22Rv1 (cell line): ENCODE data around the gene SERPINA5.

ENCODE experiments used
- ZFX ChIP-seq: fragments of 450-650 bp; IDR thresholded peaks from 2 replicates; pipeline ENCODE4 v1.6.1; 2017; ENCODE audit warnings: antibody characterized with exemption, borderline replicate concordance
- TF ChIP-seq, protein P1 (sequence below): fragments of 450-650 bp; IDR thresholded peaks from 2 replicates; pipeline ENCODE4 v1.5.1; 2017; ENCODE audit warnings: mild to moderate bottlenecking

DNA sequence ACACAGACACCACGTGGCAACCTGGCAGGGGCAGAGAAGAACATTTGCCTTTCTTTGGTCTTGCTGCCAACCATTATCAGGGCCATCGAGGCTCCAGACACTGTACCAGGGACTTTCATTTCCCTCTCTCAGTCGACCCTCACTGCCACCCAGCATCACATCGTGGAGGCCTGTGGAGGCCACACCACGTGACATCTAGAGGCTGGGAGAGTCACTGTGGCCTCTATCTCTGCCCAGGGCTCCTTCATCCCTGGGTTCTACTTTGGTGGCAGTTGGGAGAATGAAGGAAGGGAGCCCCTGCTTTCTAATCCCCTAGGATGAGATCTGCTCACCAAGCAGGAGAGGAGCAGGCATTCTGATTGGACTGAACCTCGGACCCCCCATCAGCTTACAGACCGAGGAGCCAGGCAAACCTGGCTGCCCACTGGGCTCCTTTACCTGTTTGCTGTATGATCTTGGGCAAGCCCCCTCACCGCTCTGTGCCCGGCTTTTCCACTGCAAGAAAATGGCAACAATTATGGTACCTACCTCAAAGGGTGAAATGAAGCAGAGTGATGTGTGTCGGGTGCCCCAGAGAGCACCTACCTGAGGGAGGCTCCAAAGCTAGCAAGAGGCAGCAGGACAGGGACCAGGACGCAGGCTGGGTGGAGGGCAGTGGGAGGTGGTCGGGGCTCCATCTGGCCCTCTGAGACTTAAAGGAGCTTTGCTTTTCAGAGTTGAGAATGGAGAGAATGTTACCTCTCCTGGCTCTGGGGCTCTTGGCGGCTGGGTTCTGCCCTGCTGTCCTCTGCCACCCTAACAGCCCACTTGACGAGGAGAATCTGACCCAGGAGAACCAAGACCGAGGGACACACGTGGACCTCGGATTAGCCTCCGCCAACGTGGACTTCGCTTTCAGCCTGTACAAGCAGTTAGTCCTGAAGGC is 32.8 kb downstream of the SERPINA5 start:
- TF ChIP-seq, protein P1, sequence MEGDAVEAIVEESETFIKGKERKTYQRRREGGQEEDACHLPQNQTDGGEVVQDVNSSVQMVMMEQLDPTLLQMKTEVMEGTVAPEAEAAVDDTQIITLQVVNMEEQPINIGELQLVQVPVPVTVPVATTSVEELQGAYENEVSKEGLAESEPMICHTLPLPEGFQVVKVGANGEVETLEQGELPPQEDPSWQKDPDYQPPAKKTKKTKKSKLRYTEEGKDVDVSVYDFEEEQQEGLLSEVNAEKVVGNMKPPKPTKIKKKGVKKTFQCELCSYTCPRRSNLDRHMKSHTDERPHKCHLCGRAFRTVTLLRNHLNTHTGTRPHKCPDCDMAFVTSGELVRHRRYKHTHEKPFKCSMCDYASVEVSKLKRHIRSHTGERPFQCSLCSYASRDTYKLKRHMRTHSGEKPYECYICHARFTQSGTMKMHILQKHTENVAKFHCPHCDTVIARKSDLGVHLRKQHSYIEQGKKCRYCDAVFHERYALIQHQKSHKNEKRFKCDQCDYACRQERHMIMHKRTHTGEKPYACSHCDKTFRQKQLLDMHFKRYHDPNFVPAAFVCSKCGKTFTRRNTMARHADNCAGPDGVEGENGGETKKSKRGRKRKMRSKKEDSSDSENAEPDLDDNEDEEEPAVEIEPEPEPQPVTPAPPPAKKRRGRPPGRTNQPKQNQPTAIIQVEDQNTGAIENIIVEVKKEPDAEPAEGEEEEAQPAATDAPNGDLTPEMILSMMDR = no peak
- TF ChIP-seq ZFX = no peak
